RWPE2 (cell line): ENCODE results near the gene GRAMD4.

Source experiments
- ATAC-seq: fragments of 200-7000 bp; cut with Tn5 transposase; 3 replicates; pipeline ENCODE4 v1.9.1; 2021; ENCODE audit warnings: low read depth
- DNase-seq: peaks from one replicate; pipeline ENCODE4 v3.0.0-alpha.2; 2020; ENCODE audit warnings: low spot score
- H3K27ac ChIP-seq: fragments of 450-650 bp; 2 replicates; pipeline ENCODE4 v1.5.1; 2017; ENCODE audit warnings: mild to moderate bottlenecking; ENCODE audit not compliant: poor library complexity, severe bottlenecking
- H3K27me3 ChIP-seq: fragments of 250-450 bp; sonication (Bioruptor Pico); 2 replicates; pipeline ENCODE4 v1.5.1; 2021; ENCODE audit warnings: mild to moderate bottlenecking, moderate library complexity; ENCODE audit not compliant: insufficient read depth, poor library complexity, severe bottlenecking
- H3K36me3 ChIP-seq: fragments of 250-450 bp; sonication (Bioruptor Pico); 2 replicates; pipeline ENCODE4 v1.5.1; 2020; ENCODE audit warnings: low read depth, mild to moderate bottlenecking, moderate library complexity
- H3K4me1 ChIP-seq: fragments of 250-450 bp; sonication (Bioruptor Pico); 2 replicates; pipeline ENCODE4 v1.5.1; 2021; ENCODE audit warnings: mild to moderate bottlenecking, moderate library complexity; ENCODE audit not compliant: insufficient read depth, poor library complexity, severe bottlenecking
- H3K4me3 ChIP-seq: fragments of 250-450 bp; sonication (Bioruptor Pico); 2 replicates; pipeline ENCODE4 v1.5.1; 2021; ENCODE audit warnings: mild to moderate bottlenecking, moderate library complexity; ENCODE audit not compliant: severe bottlenecking
- H3K9me3 ChIP-seq: fragments of 250-450 bp; sonication (Bioruptor Pico); 2 replicates; pipeline ENCODE4 v1.5.1; 2021; ENCODE audit warnings: mild to moderate bottlenecking, moderate library complexity; ENCODE audit not compliant: severe bottlenecking
- TF ChIP-seq, protein P1 (sequence below): fragments of 450-650 bp; IDR thresholded peaks from one replicate; pipeline ENCODE4 v1.5.1; 2017; ENCODE audit warnings: mild to moderate bottlenecking, moderate library complexity; ENCODE audit not compliant: poor library complexity, severe bottlenecking

The GRAMD4 gene

DNA sequence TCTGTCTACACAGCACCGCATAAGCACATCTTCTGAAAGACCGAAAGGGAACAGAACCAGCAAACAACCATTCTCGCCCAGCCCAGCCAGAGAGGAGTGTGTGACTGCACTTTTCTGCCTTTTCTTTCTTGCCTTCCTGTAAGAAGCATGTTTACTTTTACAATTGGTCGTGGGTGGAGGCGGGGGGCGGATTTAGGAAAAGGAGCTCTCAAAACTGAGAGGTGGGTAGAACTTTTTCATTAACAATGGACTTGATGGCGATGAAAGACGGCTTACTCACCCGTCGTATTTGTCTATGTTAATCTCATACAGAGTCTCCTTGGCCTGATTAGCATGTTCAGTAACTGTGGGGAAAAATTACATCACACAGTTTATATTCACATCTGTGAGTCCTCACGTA is 90.6 kb downstream of the GRAMD4 start:
- ATAC-seq (no peak), DNase-seq (no peak)
- TF ChIP-seq, protein P1, sequence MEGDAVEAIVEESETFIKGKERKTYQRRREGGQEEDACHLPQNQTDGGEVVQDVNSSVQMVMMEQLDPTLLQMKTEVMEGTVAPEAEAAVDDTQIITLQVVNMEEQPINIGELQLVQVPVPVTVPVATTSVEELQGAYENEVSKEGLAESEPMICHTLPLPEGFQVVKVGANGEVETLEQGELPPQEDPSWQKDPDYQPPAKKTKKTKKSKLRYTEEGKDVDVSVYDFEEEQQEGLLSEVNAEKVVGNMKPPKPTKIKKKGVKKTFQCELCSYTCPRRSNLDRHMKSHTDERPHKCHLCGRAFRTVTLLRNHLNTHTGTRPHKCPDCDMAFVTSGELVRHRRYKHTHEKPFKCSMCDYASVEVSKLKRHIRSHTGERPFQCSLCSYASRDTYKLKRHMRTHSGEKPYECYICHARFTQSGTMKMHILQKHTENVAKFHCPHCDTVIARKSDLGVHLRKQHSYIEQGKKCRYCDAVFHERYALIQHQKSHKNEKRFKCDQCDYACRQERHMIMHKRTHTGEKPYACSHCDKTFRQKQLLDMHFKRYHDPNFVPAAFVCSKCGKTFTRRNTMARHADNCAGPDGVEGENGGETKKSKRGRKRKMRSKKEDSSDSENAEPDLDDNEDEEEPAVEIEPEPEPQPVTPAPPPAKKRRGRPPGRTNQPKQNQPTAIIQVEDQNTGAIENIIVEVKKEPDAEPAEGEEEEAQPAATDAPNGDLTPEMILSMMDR, result no peak
- no peak overlapping the region for H3K4me3 ChIP-seq
- no peaks in the 10 kb centered on the region for H3K4me1 ChIP-seq
- no peaks in the 10 kb centered on the region for H3K9me3 ChIP-seq
- peaks cover 53% of the 10 kb centered on the region for H3K36me3 ChIP-seq
- no peak overlapping the region for H3K27ac ChIP-seq
- no peaks in the 10 kb centered on the region for H3K27me3 ChIP-seq

- Histone ChIP-seq H3K9me3 (no peaks in the 10 kb centered on the region), H3K27ac (no peak overlapping the region), H3K36me3 (peaks cover 50% of the 10 kb centered on the region), H3K4me3 (no peak overlapping the region), H3K27me3 (no peaks in the 10 kb centered on the region), H3K4me1 (no peaks in the 10 kb centered on the region)
- TF ChIP-seq, protein P1, result no peak
- no peak for ATAC-seq
- DNase-seq, result no peak
These were observed 92.1 kb downstream of the GRAMD4 start for GRCh38 chr22:46712288-46712687.

- ATAC-seq (no peak), DNase-seq (no peak)
- no peak overlapping the region for H3K27ac ChIP-seq
- H3K4me1 ChIP-seq, result no peaks in the 10 kb centered on the region
- H3K36me3 ChIP-seq, result peaks cover 48% of the 10 kb centered on the region
- no peak overlapping the region for H3K4me3 ChIP-seq
- H3K27me3 ChIP-seq, result no peaks in the 10 kb centered on the region
- TF ChIP-seq, protein P1, result no peak
- no peaks in the 10 kb centered on the region for H3K9me3 ChIP-seq
These were observed 94.4 kb downstream of the GRAMD4 start for GRCh38 chr22:46714550-46714949.

DNA sequence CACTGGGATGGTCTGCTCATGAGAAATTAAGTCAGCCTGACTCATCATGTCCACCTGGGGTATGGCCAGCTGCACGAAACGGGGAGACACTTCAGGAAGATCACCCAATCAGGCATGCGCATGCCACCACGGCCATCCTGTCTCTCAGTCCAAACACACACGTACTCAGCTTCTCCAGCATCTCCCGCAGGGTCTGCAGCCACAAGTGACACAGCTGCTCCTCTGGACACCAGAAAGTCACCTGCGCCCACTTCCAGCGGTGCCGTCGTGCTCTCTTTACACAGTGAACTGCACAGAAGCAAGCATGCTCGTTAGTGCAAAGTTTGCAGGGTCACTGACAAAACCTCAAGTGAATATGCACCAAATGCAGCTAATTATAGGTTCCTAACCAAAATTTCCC is 99.7 kb downstream of the GRAMD4 start:
- peaks cover 4% of the 10 kb centered on the region for H3K4me1 ChIP-seq
- no peak for ATAC-seq
- no peaks in the 10 kb centered on the region for H3K9me3 ChIP-seq
- no peak overlapping the region for H3K27ac ChIP-seq
- DNase-seq, result no peak
- peaks cover 27% of the 10 kb centered on the region for H3K36me3 ChIP-seq
- H3K4me3 ChIP-seq, result no peak overlapping the region
- TF ChIP-seq, protein P1, result no peak
- no peaks in the 10 kb centered on the region for H3K27me3 ChIP-seq

DNA sequence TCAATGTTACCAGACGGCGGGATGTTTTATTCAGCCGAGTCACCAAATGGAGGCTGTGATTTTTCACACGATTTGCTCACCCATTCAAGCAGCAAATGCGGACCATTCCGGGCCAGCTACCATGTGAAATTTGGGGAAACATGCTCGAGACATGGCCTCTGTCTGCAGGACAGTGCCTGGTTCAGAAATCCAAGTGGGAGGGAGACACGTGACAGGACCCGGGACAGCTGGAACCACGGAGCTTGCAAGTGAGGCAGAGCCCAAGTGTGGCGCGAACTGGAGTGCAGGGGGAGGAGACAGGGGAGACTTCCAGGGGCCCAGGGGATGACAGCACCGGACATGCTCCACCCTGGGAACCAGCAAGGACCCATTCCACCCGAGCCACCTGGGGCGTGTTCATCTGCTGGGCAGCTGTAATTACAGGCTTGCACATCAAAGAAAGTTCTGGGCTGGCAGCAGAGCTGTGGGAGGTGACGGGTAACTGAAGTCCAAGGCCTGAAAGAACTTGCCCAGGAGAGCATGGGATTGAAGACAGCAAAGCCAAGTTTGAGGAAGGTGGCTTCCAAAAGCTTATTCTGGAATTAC is 101.4 kb downstream of the GRAMD4 start:
- DNase-seq (no peak), ATAC-seq (no peak)
- Histone ChIP-seq H3K27ac (no peak overlapping the region), H3K4me1 (peaks cover 4% of the 10 kb centered on the region), H3K4me3 (no peak overlapping the region), H3K36me3 (peaks cover 14% of the 10 kb centered on the region), H3K9me3 (no peaks in the 10 kb centered on the region), H3K27me3 (no peaks in the 10 kb centered on the region)
- TF ChIP-seq, protein P1, result no peak
